HG02642 (cell line): ENCODE data around the gene TTLL10.

ENCODE experiments used
- ATAC-seq: cut with Tn5 transposase; IDR thresholded peaks from one replicate; pipeline ENCODE4 v1.9.1; 2021; ENCODE audit warnings: mild to moderate bottlenecking; ENCODE audit not compliant: unreplicated experiment, poor library complexity

Gene TTLL10

GRCh38 chr1:1231400-1232207 lies 57.9 kb downstream of the TTLL10 start, which contains the start of gene SDF4:
Gene SDF4, minus strand, starts transcription at chr1:1232001. Its CDS starts 3,229 bp downstream, at chr1:1228772.
- ATAC-seq, result peak; percentile 92

- ATAC-seq, result peak; percentile 8
Observed at GRCh38 chr1:1232208-1232795, 58.6 kb downstream of the TTLL10 start, which contains the start of gene B3GALT6. Gene B3GALT6, plus strand, starts transcription at chr1:1232237. Its CDS starts 42 bp downstream, at chr1:1232279.

GRCh38 chr1:1232796-1233566 lies 59.3 kb downstream of the TTLL10 start:
- ATAC-seq, result no peak

- no peak for ATAC-seq
Observed at GRCh38 chr1:1233567-1233892, 59.9 kb downstream of the TTLL10 start.

GRCh38 chr1:1234180-1234808 lies 60.6 kb downstream of the TTLL10 start:
- no peak for ATAC-seq

GRCh38 chr1:1235016-1235744 lies 61.5 kb downstream of the TTLL10 start:
- ATAC-seq, result no peak

GRCh38 chr1:1236176-1236763 lies 62.6 kb downstream of the TTLL10 start:
- ATAC-seq, result no peak

GRCh38 chr1:1236945-1237873 lies 63.5 kb downstream of the TTLL10 start:
- no peak for ATAC-seq

GRCh38 chr1:1237874-1238701 lies 64.4 kb downstream of the TTLL10 start:
- ATAC-seq, result no peak

GRCh38 chr1:1238702-1239178 lies 65.1 kb downstream of the TTLL10 start:
- ATAC-seq, result no peak

- no peak for ATAC-seq
Observed at GRCh38 chr1:1239227-1239613, 65.5 kb downstream of the TTLL10 start.

- ATAC-seq, result no peak
Observed at GRCh38 chr1:1239614-1240347, 66.1 kb downstream of the TTLL10 start.

- ATAC-seq, result no peak
Observed at GRCh38 chr1:1240348-1240732, 66.7 kb downstream of the TTLL10 start.

- no peak for ATAC-seq
Observed at GRCh38 chr1:1240822-1241587, 67.3 kb downstream of the TTLL10 start.

- no peak for ATAC-seq
Observed at GRCh38 chr1:1241588-1242219, 68.0 kb downstream of the TTLL10 start.
